Ovary (tissue), 9 donors: Measurements from ENCODE around the gene OR5M8. TPM values are rescaled to one million over a fixed set of nuclear protein-coding genes. Genes with fewer than 3 reads are reported as not detected.

Source experiments
- DNase-seq, 5 donors: peaks; one replicate each; pipeline ENCODE4 v3.0.0-alpha.2; 2019 to 2020
- H3K27ac ChIP-seq, 2 donors: fragments of 200-600 bp; one replicate each; pipeline versions ENCODE4 v1.5.1 to v1.8.0; 2019 to 2022
- H3K27me3 ChIP-seq: fragments of 200-600 bp; one replicate; pipeline ENCODE4 v1.8.0; 2022
- H3K36me3 ChIP-seq: fragments of 200-600 bp; sonication (generic); one replicate; pipeline ENCODE4 v1.5.1; 2019
- H3K4me1 ChIP-seq: one replicate; pipeline ENCODE4 v1.8.1; 2013; ENCODE audit warnings: mild to moderate bottlenecking, moderate library complexity; ENCODE audit not compliant: insufficient read depth
- H3K4me3 ChIP-seq: fragments of 200-600 bp; sonication (generic); one replicate; pipeline ENCODE4 v1.5.1; 2017
- H3K9me3 ChIP-seq, 2 donors: fragments of 200-600 bp in 1 of 2; sonication (generic) in 1 of 2; one replicate each; pipeline versions ENCODE4 v1.5.1 to v1.8.1; 2013 to 2019; ENCODE audit warnings: mild to moderate bottlenecking in 1 of 2, moderate library complexity in 1 of 2
- EP300 ChIP-seq: sonication (generic); formaldehyde crosslinking; IDR thresholded peaks from one replicate; pipeline ENCODE4 v1.6.1; 2017; ENCODE audit warnings: antibody characterized with exemption
- POLR2A ChIP-seq: fragments of 450-650 bp; IDR thresholded peaks from one replicate; pipeline ENCODE4 v1.6.1; 2017; ENCODE audit warnings: antibody characterized with exemption, mild to moderate bottlenecking, moderate library complexity
- WGBS, 3 donors: extraction: QIAGEN DNeasy Blood & Tissue Kit in 1 of 3; methylation state at CpG; one replicate each; pipeline versions ENCODE4 v1.1.5 to v1.1.7; 2013 to 2017; 5-methylcytosine and 5-hydroxymethylcytosine counted together
- intact Hi-C, 4 donors: fragments of 100-400 bp; cut with DNase I; formaldehyde crosslinking; loops; one replicate each; pipeline versions ENCODE4 v1.11.0 to v1.15.1; 2022 to 2023
- polyA plus RNA-seq, 2 donors: library from polyadenylated mRNA; stranded (reverse); fragments of 200-250 nt in 1 of 2; fragments of 350-450 nt in 1 of 2; fragmentation: Illumina TruSeq in 1 of 2; extraction: RNeasy Lipid Tissue Mini Kit (QIAGEN cat#74804) in 1 of 2; gene quantifications; one replicate each; pipeline ENCODE4 v1.2.3, GENCODE V29; 2013 to 2014
- total RNA-seq, 7 donors: library from RNA; depleted of rRNA in 2 of 7; stranded (reverse); fragments of >200 nt in 2 of 7; fragmentation: NEBNext Ultra II Directional in 3 of 7; extraction: Animal tissue kit (Norgen Biotek cat#: 25700) in 3 of 7; gene quantifications; one replicate each; pipeline versions ENCODE4 v1.1.0 to v1.2.4, GENCODE V29; 2016 to 2023
- TF ChIP-seq, protein P1 (sequence below), 3 donors: fragments of 450-650 bp in 2 of 3; fragments of 200-600 bp in 1 of 3; IDR thresholded peaks; one replicate each; pipeline versions ENCODE4 v1.5.1 to v1.8.0; 2016 to 2022; ENCODE audit warnings: antibody characterized with exemption in 3 of 3, mild to moderate bottlenecking in 1 of 3
- donor health status: DM: no; HTN: no; CAD: no; lungs with moderate emphysema.
- donor health status: DM: no; HTN: no; CAD: no.
- donor health status: Bipolar disorder and iron deficiency.
- donor health status: DM: yes; HTN: yes; CAD: no.
- donor health status: DM: no; HTN: no; CAD: no.
- donor health status: DM: yes; HTN: yes; CAD: no.

Gene OR5M8
- total and polyA plus RNA-seq, 9 donors = not detected

DNA sequence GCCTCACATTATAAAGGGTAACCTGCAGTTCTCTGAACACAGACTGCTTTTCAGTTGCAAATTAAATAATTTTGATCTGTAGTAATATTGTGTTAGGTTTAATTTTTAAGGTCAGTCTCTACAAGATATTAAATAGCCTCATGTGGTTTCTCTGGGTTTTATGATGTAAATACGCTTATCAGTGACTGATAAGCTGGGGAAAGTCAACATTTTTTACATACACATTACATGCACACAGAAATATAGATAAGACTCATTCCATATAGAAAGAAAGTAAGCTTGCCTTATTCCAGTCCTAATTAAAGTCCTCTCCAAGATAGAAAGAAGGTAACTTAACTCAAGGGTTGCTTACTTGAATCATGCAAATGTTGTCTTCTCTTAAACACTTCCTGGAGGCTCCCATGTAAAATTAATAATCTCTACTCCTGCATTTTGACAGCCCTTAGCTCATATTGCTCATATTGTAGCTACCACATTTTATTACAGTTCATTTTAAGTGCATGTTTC lies 16.4 kb downstream of the OR5M8 start:
- TF ChIP-seq EP300 = no peak
- TF ChIP-seq POLR2A = no peak
- TF ChIP-seq, protein P1, sequence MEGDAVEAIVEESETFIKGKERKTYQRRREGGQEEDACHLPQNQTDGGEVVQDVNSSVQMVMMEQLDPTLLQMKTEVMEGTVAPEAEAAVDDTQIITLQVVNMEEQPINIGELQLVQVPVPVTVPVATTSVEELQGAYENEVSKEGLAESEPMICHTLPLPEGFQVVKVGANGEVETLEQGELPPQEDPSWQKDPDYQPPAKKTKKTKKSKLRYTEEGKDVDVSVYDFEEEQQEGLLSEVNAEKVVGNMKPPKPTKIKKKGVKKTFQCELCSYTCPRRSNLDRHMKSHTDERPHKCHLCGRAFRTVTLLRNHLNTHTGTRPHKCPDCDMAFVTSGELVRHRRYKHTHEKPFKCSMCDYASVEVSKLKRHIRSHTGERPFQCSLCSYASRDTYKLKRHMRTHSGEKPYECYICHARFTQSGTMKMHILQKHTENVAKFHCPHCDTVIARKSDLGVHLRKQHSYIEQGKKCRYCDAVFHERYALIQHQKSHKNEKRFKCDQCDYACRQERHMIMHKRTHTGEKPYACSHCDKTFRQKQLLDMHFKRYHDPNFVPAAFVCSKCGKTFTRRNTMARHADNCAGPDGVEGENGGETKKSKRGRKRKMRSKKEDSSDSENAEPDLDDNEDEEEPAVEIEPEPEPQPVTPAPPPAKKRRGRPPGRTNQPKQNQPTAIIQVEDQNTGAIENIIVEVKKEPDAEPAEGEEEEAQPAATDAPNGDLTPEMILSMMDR (IDR thresholded peaks at IDR 0.05) = no peak
- Histone ChIP-seq H3K4me1 (no peaks in the 10 kb centered on the region), H3K27me3 (no peaks in the 10 kb centered on the region), H3K27ac (no peak overlapping the region), H3K4me3 (no peak overlapping the region), H3K9me3 (no peaks in the 10 kb centered on the region), H3K36me3 (no peaks in the 10 kb centered on the region)
- WGBS, 3 donors = 32 to 58% (median 42%) methylated on average over 1 of the region's 1 CpG
- intact Hi-C loops = loop anchor here in 1 of 4 donors (5.0 kb wide), 1 partner anchor 642 kb away; no protein-coding TSS in a partner anchor
- DNase-seq = no peak

DNA sequence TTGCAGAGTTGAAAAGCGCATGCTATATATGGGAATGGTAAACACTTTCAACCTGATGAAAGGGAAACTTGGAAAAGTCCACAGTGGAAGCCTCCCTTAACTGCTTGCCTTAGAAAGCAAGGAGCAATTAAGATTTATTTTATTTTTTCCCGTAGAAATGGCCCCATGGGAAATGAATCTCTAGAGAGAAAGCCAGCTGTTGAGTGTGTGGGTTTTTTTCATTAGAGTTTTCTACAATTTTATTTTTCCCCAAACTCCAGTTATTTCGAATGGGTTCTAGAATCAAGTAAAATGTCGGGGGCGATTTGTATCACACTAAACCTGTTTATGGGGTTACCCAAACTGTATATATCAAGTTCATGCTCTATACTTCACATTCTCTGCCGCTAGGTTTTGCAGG lies 17.9 kb downstream of the OR5M8 start, which contains the start of gene OR5M3:
Gene OR5M3 (minus strand): TSS at position 101 of the 400 bp plus-strand sequence. CDS start 2,855 bp downstream, outside the sequence.
- TF ChIP-seq POLR2A = no peak
- TF ChIP-seq, protein P1 (IDR thresholded peaks at IDR 0.05) = no peak
- TF ChIP-seq EP300 = no peak
- H3K36me3 ChIP-seq = no peaks in the 10 kb centered on the region
- no peaks in the 10 kb centered on the region for H3K9me3 ChIP-seq
- H3K4me1 ChIP-seq = no peaks in the 10 kb centered on the region
- H3K27me3 ChIP-seq = no peaks in the 10 kb centered on the region
- no peak for DNase-seq
- 72 to 82% (median 74%) methylated on average over 6 of the region's 6 CpGs for WGBS, 3 donors
- no peak within 1 kb of the TSS for H3K27ac ChIP-seq
- no peak within 1 kb of the TSS for H3K4me3 ChIP-seq
- intact Hi-C loops = no loop called here

DNA sequence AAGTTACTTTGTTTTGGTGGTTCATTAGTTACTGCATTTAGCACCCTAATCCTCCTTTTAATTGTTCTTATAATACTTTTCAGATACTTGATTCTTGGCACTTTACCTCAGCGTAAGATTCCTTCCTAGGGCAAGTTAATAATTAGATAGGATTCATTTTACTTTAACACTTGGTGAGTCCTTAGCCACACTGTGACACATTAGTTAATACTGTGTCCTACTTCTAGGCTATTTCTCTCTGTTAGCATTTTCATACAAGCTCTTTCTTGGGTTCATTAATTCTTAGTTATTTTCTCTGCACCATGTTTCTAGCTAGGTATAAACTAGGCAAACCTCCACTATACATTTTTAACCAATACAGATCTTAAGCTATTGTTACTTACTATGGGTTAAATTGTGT lies 34.1 kb downstream of the OR5M8 start:
- intact Hi-C loops = no loop called here
- no peaks in the 10 kb centered on the region for H3K36me3 ChIP-seq
- H3K4me3 ChIP-seq = no peak overlapping the region
- DNase-seq = no peak
- TF ChIP-seq POLR2A (no peak), EP300 (no peak)
- TF ChIP-seq, protein P1 (IDR thresholded peaks at IDR 0.05) = no peak
- WGBS, 3 donors = 82 to 93% (median 90%) methylated on average over 1 of the region's 1 CpG
- H3K9me3 ChIP-seq = no peaks in the 10 kb centered on the region
- no peaks in the 10 kb centered on the region for H3K4me1 ChIP-seq
- no peak overlapping the region for H3K27ac ChIP-seq
- no peaks in the 10 kb centered on the region for H3K27me3 ChIP-seq

DNA sequence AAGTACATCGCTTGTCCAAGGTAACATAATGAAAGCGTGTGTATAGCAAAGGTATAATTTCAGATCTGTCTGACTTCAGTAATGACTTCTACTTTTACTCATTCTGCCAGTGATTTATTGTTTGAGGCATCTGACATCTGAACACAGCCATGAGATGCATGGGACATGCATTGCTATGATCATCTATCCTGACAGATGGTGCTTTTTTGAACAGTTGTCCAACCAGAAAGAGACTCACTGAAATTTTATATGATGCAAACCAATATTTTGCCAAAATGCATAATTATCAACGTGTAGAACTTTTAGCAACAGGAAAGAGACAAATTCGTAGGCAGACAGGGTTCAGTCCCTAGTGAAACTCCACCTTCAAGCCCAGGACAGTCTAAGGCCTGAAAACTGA lies 37.6 kb downstream of the OR5M8 start:
- intact Hi-C loops = no loop called here
- DNase-seq = no peak
- no peaks in the 10 kb centered on the region for H3K27me3 ChIP-seq
- H3K4me1 ChIP-seq = no peaks in the 10 kb centered on the region
- 60 to 69% (median 62%) methylated on average over 4 of the region's 4 CpGs for WGBS, 3 donors
- H3K27ac ChIP-seq = no peak overlapping the region
- no peak for TF ChIP-seq POLR2A
- TF ChIP-seq, protein P1 (IDR thresholded peaks at IDR 0.05) = no peak
- TF ChIP-seq EP300 = no peak
- no peaks in the 10 kb centered on the region for H3K36me3 ChIP-seq
- no peaks in the 10 kb centered on the region for H3K9me3 ChIP-seq
- H3K4me3 ChIP-seq = no peak overlapping the region

Other genes with a start within 250 kb of the OR5M8 start
- not detected for gene OR5T3, start 239.1 kb downstream of the OR5M8 start, total RNA-seq
- not detected for gene OR5T3, start 239.1 kb downstream of the OR5M8 start, polyA plus RNA-seq
- not detected for gene OR5T1, start 217.2 kb downstream of the OR5M8 start, total RNA-seq
- not detected for gene OR5T1, start 217.2 kb downstream of the OR5M8 start, polyA plus RNA-seq
- not detected for gene OR8H1, start 199.1 kb downstream of the OR5M8 start, total RNA-seq
- not detected for gene OR8H1, start 199.1 kb downstream of the OR5M8 start, polyA plus RNA-seq
- not detected for gene OR8K3, start 176.2 kb downstream of the OR5M8 start, total RNA-seq
- not detected for gene OR8K3, start 176.2 kb downstream of the OR5M8 start, polyA plus RNA-seq
- gene OR8K1, start 145.3 kb downstream of the OR5M8 start, total RNA-seq = not detected
- gene OR8K1, start 145.3 kb downstream of the OR5M8 start, polyA plus RNA-seq = not detected
- not detected for gene OR8J1, start 137.1 kb downstream of the OR5M8 start, total RNA-seq
- gene OR8J1, start 137.1 kb downstream of the OR5M8 start, polyA plus RNA-seq = not detected
- not detected for gene OR8U1, start 115.7 kb downstream of the OR5M8 start, total RNA-seq
- gene OR8U1, start 115.7 kb downstream of the OR5M8 start, polyA plus RNA-seq = not detected
- gene OR5AL1, start 78.7 kb downstream of the OR5M8 start, total RNA-seq = not detected
- not detected for gene OR5AL1, start 78.7 kb downstream of the OR5M8 start, polyA plus RNA-seq
- gene OR5M3, start 18.0 kb downstream of the OR5M8 start, total RNA-seq = not detected
- gene OR5M3, start 18.0 kb downstream of the OR5M8 start, polyA plus RNA-seq = not detected
- not detected for gene OR5M11, start 51.9 kb upstream of the OR5M8 start, total RNA-seq
- not detected for gene OR5M11, start 51.9 kb upstream of the OR5M8 start, polyA plus RNA-seq
- not detected for gene OR5M10, start 86.4 kb upstream of the OR5M8 start, total RNA-seq
- not detected for gene OR5M10, start 86.4 kb upstream of the OR5M8 start, polyA plus RNA-seq
- not detected for gene OR5M1, start 123.5 kb upstream of the OR5M8 start, total RNA-seq
- gene OR5M1, start 123.5 kb upstream of the OR5M8 start, polyA plus RNA-seq = not detected
- not detected for gene OR5AP2, start 151.1 kb upstream of the OR5M8 start, total RNA-seq
- not detected for gene OR5AP2, start 151.1 kb upstream of the OR5M8 start, polyA plus RNA-seq
- not detected for gene OR5AR1, start 172.3 kb upstream of the OR5M8 start, total RNA-seq
- not detected for gene OR5AR1, start 172.3 kb upstream of the OR5M8 start, polyA plus RNA-seq
- not detected for gene OR9G1, start 207.7 kb upstream of the OR5M8 start, total RNA-seq
- gene OR9G1, start 207.7 kb upstream of the OR5M8 start, polyA plus RNA-seq = not detected